GM19397 (cell line): ENCODE data around the gene ATP8B4.
"Not testable (repeated sequence)": the region's sequence is repeated elsewhere in the genome, so short reads cannot be mapped to it uniquely, and the experiment has no call there.

Experiments
- ATAC-seq: cut with Tn5 transposase; IDR thresholded peaks from one replicate; pipeline ENCODE4 v1.9.1; 2021; ENCODE audit warnings: mild to moderate bottlenecking, moderate library complexity; ENCODE audit not compliant: unreplicated experiment

Gene ATP8B4

DNA sequence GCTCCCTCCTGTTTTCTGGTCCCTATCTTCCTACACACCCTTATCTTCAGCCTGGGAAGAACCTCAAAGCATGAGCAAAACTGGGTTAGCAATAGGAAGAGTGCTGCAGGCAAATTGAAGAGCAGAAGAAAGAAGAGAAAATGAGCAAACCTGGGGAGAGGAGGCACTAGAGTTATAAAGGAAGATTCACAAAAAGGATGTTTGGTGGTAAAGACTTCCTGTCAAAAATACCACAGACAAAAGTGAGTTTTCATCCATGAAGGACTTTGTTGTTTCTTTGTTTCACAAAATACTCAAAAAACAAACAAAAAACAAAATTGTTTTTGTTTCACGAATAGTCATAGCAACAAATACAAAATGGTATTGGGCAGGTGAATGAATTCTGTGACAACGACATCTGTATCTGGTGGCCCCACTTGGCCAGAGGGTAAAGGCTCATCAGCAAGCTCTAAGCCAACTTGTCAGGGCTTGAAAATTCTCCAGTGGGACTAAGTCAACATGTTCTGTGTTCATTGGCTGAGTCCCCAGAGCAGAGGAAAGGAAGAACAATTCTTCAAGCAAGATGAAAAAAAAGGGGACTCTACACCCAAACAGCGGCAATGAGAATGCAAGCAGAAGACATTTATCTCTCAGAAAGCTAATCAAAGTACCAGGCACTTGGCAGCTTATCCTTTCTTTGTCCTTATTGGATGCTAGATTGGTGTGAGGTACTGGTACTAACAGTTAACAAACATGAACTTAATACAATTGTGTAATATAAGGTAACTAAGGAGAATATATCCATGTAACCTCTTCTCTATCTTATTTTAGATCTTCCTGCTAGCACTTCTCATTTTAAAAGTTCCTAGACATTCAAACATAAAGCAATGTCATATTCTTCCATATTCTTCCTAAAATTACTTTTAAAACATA, 9.7 kb downstream of the ATP8B4 start:
- no peak for ATAC-seq

DNA sequence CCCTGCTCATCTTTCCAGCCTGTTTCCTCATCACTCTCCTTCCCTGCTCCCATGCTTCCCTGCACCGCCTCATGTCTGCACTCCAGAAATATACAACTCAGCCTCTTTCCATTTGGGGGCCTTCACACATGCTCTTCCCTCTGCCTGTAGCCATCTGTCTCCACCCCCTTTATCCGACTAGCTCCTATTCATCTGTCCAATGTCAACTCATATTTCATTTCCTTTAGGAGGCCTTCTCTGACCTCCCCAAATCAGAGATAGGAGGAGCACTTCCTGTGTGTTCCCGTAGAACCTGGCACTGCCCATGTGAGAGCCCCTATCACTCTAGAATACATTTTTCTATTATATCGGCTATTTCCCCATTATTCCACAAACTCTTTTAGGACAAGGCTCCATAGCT, 10.6 kb downstream of the ATP8B4 start:
- no peak for ATAC-seq

DNA sequence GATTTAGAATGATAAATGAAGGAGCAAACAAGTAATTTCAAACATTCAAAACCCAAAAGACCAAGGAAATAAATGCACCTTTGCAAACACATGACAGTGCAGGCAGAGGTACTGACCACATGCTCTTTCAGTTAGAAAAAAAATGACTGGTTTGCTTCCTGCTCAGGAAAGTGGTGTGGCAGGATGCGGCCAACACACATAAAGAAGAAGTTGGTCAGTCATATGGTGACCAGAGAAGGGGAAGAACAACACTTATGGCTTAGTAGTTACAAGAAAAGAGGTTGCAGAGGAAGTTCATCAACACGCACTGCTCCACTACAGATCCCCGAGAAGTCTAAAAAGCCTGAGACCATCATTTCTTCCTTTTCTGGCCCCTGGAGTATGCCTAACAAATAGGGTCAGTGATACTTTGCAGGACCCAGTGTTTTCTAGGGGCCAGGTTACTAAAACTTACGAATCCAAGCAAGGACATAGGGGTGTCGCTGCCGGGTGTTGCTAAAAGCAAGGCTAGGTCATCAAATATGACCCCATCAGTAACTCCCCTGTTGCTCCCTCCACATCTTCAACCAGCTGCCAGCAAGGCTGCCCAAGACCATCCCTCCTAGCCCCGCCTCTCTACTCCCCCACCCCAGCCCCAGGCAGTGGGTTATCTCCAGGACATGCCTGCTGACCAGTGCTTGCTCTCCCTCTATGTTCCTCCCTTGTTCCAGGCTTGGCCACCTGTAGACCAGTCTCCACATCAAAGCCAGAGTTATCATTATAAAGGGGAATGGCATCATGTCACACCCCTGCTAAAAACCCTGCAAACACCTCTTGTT, 11.2 kb downstream of the ATP8B4 start:
- ATAC-seq, result peak; percentile 95

DNA sequence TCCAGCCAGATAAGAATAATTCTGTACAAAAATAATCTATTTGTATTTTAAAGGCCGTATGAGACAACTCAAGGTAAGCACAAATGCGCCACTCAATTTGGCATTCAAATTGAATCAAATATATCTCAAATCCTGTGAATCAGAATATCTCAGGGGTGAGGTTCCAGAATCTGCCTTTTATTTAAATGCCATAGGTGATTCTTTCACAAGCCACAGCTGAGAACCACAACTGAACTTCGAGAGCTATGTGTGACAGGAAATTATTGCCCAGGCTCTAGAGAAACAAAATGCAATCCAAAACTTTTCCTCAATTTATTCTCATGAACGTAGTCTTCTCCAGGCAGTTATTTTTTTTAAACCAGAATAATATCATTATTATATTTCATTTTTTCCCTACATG, 11.9 kb downstream of the ATP8B4 start:
- no peak for ATAC-seq

DNA sequence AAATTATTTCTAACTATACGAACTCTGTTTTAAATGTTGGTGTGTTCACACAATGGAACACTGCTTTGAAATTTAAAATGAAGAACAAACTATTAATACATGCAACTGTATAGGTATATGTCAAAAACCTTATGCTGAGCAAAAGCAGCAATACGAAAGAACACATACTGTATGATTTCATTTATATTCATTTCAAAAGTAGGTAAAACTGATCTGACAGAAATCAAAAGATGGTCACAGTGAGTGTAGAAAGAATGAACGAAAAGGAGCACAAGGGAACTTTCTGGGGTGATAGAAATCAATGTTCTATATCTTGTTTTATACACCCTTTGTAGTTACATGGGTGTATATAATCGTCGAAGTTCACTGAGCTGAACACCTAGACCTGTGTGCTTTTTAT, 12.6 kb downstream of the ATP8B4 start:
- ATAC-seq, result no peak

DNA sequence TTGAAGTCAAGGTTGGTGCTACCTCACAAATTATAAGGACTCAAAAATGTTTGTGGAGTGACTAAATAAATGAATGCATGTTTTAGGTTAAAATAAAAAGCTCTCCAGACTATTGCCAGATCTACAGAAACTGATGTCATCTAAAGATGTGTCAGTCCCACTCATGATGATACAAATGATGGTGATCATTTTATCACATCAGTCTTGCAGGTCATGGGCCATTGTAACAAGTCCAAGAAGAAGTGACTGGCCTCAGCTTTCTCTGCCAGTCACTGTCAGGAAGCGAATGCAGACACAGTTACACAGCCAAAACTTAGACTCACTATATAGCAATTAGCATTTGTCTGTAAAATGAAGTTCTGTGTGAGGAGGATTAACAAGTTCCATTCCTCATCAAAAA, 18.5 kb downstream of the ATP8B4 start:
- no peak for ATAC-seq

DNA sequence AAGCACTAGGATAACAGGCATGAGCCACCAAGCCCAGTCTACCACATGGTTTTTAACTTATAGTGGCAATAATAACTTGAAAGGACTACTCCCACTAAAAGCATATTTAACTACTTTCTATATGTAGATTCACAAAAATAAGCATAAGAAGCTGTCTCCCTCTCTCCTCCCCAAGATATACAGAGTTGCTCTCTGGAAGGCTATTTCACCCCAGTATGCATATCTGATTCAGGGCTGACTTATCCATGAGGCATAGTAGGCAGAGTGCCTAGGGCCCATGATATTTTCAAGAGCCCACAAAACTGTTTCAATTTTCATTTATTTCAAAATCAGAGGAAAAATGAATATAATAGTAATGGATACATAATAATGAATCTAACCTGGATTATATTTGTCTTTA, 20.5 kb downstream of the ATP8B4 start:
- no peak for ATAC-seq

DNA sequence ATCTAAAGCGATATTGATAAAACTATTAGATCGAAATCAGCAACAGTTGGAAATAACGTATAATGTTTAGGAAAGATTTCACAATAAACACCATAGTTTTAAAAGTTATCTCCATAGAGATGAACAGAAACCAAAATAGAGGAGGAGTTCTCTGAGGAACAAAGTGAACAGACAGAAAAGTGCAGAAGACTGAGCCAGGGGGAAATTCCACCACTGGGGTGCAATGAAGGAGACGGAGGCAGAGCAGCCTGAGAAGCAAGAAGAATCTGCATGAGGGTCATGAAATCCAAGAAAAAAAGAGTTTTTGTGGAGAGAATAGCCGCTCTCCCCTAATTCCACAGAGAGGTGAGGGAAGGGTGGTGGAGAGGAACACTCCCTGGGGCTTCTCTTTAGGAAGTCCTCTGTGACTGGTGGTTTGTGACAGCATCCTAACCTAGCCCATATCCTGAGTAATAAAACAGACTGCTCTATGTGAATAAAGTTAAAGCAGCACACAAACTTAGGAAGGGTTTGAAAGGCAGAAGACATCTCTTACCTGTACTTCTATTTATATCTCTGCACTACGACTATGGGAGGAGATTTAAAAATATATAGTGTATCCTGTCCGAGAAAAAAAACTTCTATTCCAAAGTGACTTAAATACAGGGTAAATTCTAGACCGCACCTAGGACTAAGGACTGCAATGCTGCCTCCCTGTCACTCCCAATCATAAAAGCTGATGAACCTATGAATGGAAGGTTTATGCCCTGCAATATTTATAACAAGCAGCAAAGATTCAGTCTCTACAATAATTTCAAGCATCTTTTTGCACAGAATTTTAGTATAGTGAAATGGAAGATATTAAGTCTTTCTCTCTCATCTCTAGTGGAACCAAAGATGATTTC, 22.9 kb downstream of the ATP8B4 start:
- no peak for ATAC-seq

DNA sequence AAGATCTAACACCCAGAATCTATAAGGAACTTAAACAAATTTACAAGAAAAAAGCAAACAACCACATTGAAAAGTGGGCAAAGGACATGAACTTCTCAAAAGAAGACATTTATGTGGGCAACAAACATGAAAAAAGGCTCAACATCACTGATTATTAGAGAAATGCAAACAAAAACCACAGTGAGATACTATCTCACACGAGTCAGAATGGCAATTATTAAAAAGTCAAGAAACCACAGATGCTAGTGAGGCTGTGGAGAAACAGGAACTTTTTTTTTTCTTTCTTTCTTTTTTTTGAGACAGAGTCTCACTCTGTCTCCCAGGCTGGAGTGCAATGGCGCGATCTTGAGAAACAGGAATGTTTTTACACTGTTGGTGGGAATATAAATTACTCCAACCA, 29.6 kb downstream of the ATP8B4 start:
- ATAC-seq, result not testable (repeated sequence)

DNA sequence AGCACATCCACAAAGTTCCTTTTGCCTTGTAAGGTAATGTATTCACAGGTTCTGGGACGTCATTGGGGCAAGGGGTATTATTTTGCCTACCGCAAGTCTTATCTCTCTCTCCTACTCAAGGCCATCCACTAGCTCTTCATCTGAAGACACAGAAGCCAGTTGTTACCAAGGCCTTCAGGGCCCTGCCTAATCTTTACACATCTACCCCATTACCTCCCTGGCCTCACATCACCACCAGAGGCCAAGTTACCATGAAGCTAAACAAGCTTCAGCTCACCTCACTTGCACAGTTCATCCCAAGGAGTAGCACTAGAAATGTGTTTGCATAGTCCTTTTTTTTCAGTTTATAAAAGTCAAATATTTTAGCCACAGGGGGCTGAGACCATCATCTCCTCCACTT, 34.1 kb downstream of the ATP8B4 start:
- no peak for ATAC-seq

DNA sequence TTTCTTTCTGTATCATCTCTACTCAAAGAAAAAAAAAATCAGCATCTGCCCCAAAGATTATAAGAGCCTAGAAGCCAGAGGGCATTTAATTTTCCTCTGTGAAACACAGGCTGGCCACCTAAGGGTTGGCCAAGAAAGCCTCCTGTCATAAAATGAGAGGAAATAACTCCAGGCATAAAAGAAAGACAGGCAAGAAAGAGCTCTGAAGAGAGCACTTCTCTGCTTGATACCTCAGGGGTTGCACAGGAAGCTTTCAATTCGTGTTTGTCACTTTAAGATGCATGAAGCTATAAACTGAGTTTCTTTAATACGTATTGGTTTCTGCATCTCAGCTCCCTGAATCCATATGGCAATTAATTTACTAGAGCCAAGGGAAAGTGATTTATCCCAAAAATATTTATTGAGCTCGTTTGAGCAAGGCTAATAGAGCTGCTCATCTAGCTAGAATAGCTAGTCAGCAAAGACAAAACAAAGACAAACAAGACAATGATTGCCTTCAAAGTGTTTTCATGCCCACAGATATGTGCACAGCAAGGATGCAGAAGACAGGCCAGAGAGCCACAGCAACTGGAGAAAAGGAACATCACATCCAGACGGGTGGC, 35.5 kb downstream of the ATP8B4 start:
- ATAC-seq, result no peak

DNA sequence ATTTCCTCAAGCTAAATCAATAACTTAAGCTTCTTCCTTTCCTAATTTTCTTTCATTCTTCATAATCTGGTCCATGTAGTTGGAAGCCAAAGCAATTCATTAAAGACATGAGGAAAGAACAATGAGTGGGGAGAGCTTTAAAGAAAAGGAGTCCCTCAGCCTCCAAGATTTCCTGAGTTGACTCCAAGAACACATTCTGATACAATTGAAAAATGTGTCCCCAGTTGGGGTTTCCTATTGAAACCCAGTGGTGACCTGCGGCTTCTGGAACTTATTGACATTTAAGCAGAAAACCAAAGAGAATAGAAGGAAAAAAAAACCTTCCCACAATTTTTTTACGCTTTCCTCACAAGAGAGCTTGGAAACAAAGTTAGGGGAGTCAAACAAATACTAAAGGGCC, 37.0 kb downstream of the ATP8B4 start:
- no peak for ATAC-seq

DNA sequence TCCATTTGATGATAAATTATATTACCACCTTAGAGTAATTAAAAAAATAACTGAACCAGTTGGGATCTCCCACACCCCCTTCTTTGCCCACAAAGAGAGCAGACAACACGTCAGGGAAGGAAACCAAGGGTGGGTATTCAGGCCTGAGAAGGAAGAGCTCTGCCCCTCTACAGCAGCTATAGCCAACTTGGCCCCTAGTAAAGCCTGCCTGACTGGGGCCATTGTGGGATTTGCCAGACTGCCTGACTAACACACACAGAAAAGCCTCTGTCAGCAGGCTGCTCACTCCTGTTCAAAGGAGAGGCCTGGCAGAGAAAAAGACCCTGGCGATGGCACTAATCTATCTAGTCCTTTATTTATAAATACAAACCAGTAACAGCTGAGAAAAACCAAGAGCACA, 41.4 kb downstream of the ATP8B4 start:
- no peak for ATAC-seq

DNA sequence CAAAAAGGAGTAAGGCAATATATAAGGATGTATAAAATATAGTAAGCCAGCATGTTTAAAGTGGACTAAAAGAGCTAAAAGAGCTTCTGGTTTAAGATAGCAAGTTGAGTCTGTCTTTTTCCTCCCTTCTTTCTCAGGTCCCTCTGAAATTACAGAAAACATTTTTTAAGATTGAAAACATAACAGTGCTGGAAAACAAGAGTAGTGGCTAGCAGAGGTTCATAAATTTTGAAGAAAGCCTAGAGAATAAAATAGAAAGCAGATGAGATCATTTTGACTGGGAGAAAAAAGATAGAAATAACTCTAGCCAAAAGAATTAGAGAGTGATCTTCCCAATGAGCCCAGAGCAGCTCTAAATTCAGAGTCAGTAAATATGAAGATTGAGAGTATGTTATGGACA, 41.9 kb downstream of the ATP8B4 start:
- ATAC-seq, result no peak

DNA sequence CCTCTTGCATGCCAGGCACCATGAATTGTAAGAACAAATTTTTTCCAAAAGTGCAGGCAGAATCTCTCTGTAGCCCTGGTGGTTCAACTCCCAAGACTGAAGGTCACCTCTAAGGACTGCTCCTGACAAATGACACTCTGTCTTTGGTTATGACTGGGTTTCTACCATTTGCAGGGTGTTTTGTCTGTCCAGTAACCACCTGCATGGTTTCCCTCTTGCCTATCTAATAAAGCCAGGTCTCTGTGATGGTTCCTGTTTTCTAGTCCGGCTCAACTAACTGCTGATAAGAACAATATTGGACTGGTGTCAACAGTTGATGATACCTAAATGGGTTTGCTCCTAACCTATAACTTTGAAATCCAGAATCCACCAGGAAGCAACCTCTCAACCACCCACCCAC, 43.7 kb downstream of the ATP8B4 start:
- ATAC-seq, result no peak

DNA sequence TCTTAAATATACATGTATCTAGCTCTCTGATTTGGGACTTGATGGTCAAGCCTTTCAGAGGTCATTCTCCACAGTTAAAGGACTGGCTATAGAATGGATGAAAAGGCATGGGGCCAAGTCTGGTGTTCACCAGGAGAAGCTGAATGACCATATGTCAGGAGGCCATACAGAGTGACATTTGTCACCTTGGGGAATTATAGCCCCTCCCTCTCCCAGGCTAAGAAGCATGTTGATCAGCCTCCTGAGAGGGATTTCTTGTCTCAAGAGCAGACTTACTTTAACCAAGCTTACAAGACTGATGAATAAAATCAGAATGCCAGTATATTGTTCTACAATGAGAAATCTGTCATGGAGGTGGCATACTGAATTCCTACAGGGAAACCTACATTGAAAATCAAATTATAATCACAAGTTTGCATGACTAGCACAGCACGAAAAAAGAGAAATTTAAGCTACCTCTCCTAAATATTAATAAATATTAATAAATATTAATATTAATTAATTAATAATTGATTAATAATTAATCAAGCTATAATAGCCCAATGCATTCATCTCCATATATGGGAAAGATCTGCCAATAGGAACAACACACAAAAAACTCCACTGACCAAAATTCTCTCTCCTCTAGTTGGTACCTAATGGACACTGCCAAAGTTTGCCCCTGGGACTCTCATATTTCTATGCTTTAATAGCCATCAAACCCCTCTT, 47.3 kb downstream of the ATP8B4 start:
- ATAC-seq, result no peak

DNA sequence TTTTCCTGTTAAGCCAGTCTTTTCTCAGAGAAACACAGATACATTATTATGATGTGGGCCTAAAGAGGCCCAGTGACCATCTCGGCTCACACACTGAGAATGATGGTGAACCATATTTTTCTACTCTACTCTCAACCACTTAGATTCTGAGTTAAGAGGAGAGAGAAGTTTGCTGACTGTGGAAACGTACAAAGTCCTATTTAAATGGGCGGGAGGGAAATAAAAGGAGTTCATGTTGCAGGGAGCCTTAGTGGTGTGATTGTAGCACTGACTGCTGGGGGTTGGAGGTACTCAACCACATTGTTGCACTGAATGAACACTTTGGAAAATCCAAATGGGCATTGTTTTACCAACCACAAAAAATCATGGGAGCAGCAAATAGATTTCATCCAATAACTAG, 51.0 kb downstream of the ATP8B4 start:
- no peak for ATAC-seq

DNA sequence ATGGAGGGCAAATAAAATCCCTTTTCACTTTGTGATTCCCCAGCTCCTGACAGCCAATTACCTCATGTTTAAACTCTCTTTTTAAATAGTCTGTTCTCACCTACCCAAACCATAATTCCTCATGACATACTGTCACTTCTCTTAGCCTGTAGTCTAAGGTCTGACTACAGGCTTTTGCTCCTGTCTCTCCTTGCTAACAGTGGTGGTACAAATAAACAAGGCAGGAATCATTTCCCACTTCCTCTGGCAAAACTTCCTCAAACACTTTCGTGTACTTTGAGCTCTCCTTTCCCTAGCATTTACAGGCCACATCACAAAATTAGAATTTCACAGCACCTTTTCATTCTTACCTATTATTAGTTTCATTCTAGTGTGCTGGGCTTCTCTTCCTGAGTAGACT, 51.8 kb downstream of the ATP8B4 start:
- no peak for ATAC-seq

DNA sequence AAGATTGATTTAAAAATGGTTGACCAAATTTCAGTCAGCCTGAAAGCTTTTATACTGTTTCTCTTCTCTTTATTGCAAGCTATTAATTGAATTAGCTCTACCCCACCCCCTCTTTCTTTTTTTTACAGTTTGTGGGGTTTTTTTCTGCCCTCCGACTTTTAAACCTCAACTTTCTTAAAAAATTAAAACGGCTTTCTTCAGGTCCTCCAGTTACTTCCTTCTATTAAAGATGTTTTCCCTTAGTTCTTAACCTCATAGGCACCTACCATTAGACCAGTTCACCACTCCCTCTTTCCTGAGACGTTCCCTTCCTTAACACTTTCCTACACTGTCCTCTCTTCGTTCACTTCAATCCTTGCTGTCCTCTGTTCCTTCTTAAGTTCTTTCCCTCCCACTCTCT, 52.4 kb downstream of the ATP8B4 start:
- no peak for ATAC-seq

DNA sequence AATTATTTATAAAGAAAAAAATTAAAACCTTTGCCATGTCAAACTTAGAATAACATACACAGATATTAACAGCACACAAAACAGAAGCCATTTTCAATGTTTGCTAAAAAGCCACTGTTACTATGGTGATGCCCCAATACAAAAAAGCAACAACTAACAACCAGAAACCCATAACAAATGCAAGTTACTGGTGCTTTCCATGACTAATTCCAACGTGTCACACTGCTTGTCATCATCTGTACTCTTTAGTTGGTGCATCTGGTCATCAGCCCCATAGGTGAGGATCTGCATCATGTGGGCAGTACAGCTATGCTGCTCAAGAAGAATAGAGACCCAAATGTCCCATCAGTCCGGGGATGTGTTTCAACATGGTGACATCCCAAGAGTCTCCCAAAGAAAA, 52.8 kb downstream of the ATP8B4 start:
- ATAC-seq, result no peak
